Kidney (tissue), 14 donors: Measurements from ENCODE around the gene SDF2. TPM values are rescaled to one million over a fixed set of nuclear protein-coding genes. Genes with fewer than 3 reads are reported as not detected.

Experiments used
- DNase-seq, 5 donors: peaks; one replicate each; pipeline ENCODE4 v3.0.0-alpha.2; 2013 to 2020
- FAIRE-seq: peaks from 2 replicates; lab custom pipeline; 2012; peaks lifted over from hg19 to GRCh38; lab: Jason Lieb, UNC
- H3K27ac ChIP-seq, 2 donors: one replicate each; pipeline ENCODE4 v1.7.0; 2013; ENCODE audit warnings: low read depth in 2 of 2, low read length in 2 of 2, inconsistent platforms in 1 of 2
- H3K27me3 ChIP-seq: one replicate; pipeline ENCODE4 v1.7.1; 2013; ENCODE audit warnings: low read length, inconsistent platforms; ENCODE audit not compliant: control insufficient read depth, insufficient read depth
- H3K36me3 ChIP-seq, 3 donors: one replicate each; pipeline versions ENCODE4 v1.7.0 to v1.7.1; 2013; ENCODE audit warnings: low read length in 3 of 3, control low read depth in 1 of 3, inconsistent platforms in 1 of 3; ENCODE audit not compliant: insufficient read depth in 3 of 3, control insufficient read depth in 2 of 3
- H3K4me1 ChIP-seq, 3 donors: one replicate each; pipeline versions ENCODE4 v1.7.0 to v1.7.1; 2013; ENCODE audit warnings: low read length in 3 of 3, inconsistent platforms in 1 of 3, low read depth in 1 of 3; ENCODE audit not compliant: control insufficient read depth in 2 of 3, insufficient read depth in 2 of 3
- H3K4me3 ChIP-seq, 3 donors: one replicate each; pipeline versions ENCODE4 v1.7.0 to v1.8.1; 2013; ENCODE audit warnings: low read length in 3 of 3, control low read depth in 1 of 3, inconsistent platforms in 1 of 3
- H3K9ac ChIP-seq, 3 donors: one replicate each; pipeline versions ENCODE4 v1.7.0 to v1.7.1; 2013; ENCODE audit warnings: low read length in 3 of 3, control low read depth in 1 of 3, inconsistent platforms in 1 of 3
- H3K9me3 ChIP-seq, 3 donors: one replicate each; pipeline versions ENCODE4 v1.7.0 to v1.7.1; 2013; ENCODE audit warnings: low read length in 3 of 3, control low read depth in 1 of 3, inconsistent platforms in 1 of 3; ENCODE audit not compliant: control insufficient read depth in 2 of 3, insufficient read depth in 1 of 3
- CTCF ChIP-seq: IDR thresholded peaks from 3 replicates; pipeline ENCODE4 v1.5.1; 2012; ENCODE audit warnings: mild to moderate bottlenecking, moderate library complexity, borderline replicate concordance; ENCODE audit not compliant: insufficient read depth; ENCODE audit errors: extremely low read depth
- intact Hi-C: fragments of 100-400 bp; cut with DNase I; formaldehyde crosslinking; loops from one replicate; pipeline ENCODE4 v1.11.1; 2022
- polyA plus RNA-seq: library from polyadenylated mRNA; stranded (reverse); fragments of 350-450 nt; fragmentation: Illumina TruSeq; extraction: RNeasy Lipid Tissue Mini Kit (QIAGEN cat#74804); gene quantifications from one replicate; pipeline ENCODE4 v1.2.3, GENCODE V29; 2014; ENCODE audit warnings: low read depth, low replicate concordance; ENCODE audit not compliant: insufficient read depth
- total RNA-seq: library from RNA; stranded (reverse); fragmentation: NEBNext Ultra II Directional; extraction: Animal tissue kit (Norgen Biotek cat#: 25700); gene quantifications from one replicate; pipeline ENCODE4 v1.2.1, GENCODE V29; 2021
- donor health status: control.
- donor health status: control.
- donor health status: control.
- donor health status: control.
- donor health status: control.
- donor health status: DM: yes; HTN: yes; CAD: no.
- donor health status: Normal renal cell carcinoma (clear cell type).

Gene SDF2
- total and polyA plus RNA-seq, 2 donors from 2014 or later, result 54.3 to 101 TPM

GRCh38 chr17:28707339-28707720 lies 45.6 kb upstream of the SDF2 start:
- H3K4me3 ChIP-seq, result no peak overlapping the region
- FAIRE-seq, result no peak
- H3K27ac ChIP-seq, result no peak overlapping the region
- H3K9me3 ChIP-seq, result no peaks in the 10 kb centered on the region
- no peak overlapping the region for H3K9ac ChIP-seq
- H3K27me3 ChIP-seq, result no peaks in the 10 kb centered on the region
- H3K36me3 ChIP-seq, result peaks cover 0 to 8% (median 6%) of the 10 kb centered on the region in 3 donors
- intact Hi-C loops, result no loop called here
- peaks cover 0 to 5% (median 0%) of the 10 kb centered on the region in 3 donors for H3K4me1 ChIP-seq
- no peak for TF ChIP-seq CTCF
- no peak for DNase-seq

- Histone ChIP-seq H3K27ac (no peak overlapping the region), H3K4me3 (no peak overlapping the region), H3K36me3 (peaks cover 0 to 13% (median 11%) of the 10 kb centered on the region in 3 donors), H3K9ac (no peak overlapping the region), H3K27me3 (no peaks in the 10 kb centered on the region), H3K4me1 (peaks cover 0 to 3% (median 0%) of the 10 kb centered on the region in 3 donors), H3K9me3 (no peaks in the 10 kb centered on the region)
- DNase-seq (peak in 1 of 5 donors; percentile 15), FAIRE-seq (no peak)
- TF ChIP-seq CTCF, result no peak
- intact Hi-C loops, result no loop called here
These were observed 45.0 kb upstream of the SDF2 start for GRCh38 chr17:28706471-28707338.

DNA sequence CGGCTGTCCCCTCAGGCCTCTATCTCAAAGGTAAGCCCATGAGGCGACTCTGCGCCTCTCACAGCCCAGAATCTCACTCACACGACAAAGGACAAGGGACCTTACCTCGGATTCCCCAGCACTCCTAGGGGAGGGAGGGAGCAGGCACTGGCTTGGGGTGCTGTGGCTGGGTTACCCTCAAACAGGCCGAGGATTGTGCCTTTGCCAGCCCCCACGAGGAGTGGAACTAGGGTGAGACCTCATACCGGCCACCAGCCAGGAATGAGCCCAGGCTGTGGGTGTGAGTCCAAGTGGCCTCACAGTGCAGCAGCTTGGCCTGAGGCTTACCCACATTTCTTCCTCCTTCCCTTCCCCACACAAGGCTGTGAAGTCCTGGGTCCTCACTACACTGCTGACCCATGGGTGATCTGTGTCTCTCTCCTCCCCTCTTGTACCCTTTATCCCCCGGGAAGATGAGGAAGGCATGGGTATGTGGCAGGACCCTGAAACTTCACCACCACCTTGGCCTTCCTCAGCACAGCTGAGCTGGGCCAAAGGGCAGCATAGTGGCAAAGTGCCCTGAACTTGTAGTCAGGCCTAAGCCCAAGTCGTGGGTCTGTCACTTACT lies 44.1 kb upstream of the SDF2 start:
- intact Hi-C loops, result no loop called here
- Histone ChIP-seq H3K9ac (no peak overlapping the region), H3K4me3 (no peak overlapping the region), H3K36me3 (peaks cover 0 to 22% (median 19%) of the 10 kb centered on the region in 3 donors), H3K4me1 (no peaks in the 10 kb centered on the region), H3K27ac (no peak overlapping the region), H3K27me3 (no peaks in the 10 kb centered on the region), H3K9me3 (no peaks in the 10 kb centered on the region)
- DNase-seq (no peak), FAIRE-seq (no peak)
- TF ChIP-seq CTCF, result no peak
